ENCODE data around the gene CDC42SE2.

CDC42SE2 gene

DNA sequence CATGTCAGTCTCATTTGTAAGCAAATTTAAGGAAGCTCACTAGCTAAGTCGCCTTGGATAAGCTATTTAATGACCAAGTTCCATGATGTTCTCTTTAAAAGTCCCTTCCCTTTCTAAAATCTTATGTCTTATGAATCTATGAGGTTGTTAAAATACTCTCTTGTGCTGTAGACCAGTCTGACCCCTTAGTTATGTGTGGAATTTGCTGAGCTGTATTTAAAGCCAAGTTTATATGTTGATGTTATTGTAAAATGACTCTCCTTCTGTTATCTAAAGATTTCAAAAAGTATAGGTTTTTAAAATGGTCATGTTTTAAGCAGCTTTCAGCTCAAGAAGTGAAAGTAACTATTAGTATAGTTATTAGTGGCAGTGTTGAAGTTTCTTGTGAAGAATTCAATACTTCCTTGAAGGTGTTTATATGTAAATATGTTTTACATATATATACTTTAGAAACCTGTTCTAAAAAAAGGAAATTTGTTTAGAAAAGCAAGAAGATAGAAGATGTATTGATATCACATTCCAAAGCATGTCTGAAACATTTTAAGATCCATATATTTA, 92.2 kb downstream of the CDC42SE2 start:
- no peak for TF ChIP-seq CTCF (IDR thresholded peaks at IDR 0.05)
- H3K36me3 ChIP-seq (ENCODE audit: control insufficient read depth, insufficient read depth, low read length), result no peaks in the 10 kb centered on the region
- H3K27me3 ChIP-seq (ENCODE audit: control insufficient read depth, insufficient read depth, low read length), result no peaks in the 10 kb centered on the region
- no peak overlapping the region for H3K27ac ChIP-seq
- H2AFZ ChIP-seq, result no peak overlapping the region
- no peak overlapping the region for H3K9ac ChIP-seq
- H3K9me3 ChIP-seq (ENCODE audit: control insufficient read depth, low read length), result no peaks in the 10 kb centered on the region
- no peaks in the 10 kb centered on the region for H3K79me2 ChIP-seq
- H3K4me2 ChIP-seq (ENCODE audit: low read length), result peak overlapping the region; percentile 40
- peaks cover 3% of the 10 kb centered on the region for H3K4me1 ChIP-seq
- no peak overlapping the region for H3K4me3 ChIP-seq (ENCODE audit: low read depth, low read length)

DNA sequence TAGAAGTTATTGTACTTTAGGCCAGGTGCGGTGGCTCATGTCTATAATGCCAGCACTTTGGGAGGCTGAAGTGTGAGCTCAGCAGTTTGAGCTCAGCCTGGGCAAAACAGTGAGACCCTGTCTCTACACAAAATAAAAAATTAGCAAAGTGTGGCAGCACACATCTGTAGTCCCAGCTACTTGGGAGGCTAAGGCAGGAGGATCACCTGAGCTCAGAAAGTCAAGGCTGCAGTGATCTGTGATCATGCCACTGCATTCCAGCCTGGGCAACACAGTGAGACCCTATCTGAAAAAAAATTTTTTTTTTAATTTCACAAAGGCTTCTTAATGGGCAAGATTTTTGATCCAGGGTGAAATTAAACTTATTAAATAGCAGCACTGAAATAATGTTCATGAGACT, 92.8 kb downstream of the CDC42SE2 start:
- H3K4me3 ChIP-seq (ENCODE audit: low read depth, low read length), result no peak overlapping the region
- H3K27me3 ChIP-seq (ENCODE audit: control insufficient read depth, insufficient read depth, low read length), result no peaks in the 10 kb centered on the region
- no peak overlapping the region for H3K4me2 ChIP-seq (ENCODE audit: low read length)
- no peaks in the 10 kb centered on the region for H3K36me3 ChIP-seq (ENCODE audit: control insufficient read depth, insufficient read depth, low read length)
- peaks cover 3% of the 10 kb centered on the region for H3K79me2 ChIP-seq
- no peak overlapping the region for H2AFZ ChIP-seq
- no peaks in the 10 kb centered on the region for H3K9me3 ChIP-seq (ENCODE audit: control insufficient read depth, low read length)
- H3K27ac ChIP-seq, result no peak overlapping the region
- H3K4me1 ChIP-seq, result peaks cover 3% of the 10 kb centered on the region
- no peak overlapping the region for H3K9ac ChIP-seq
- no peak for TF ChIP-seq CTCF (IDR thresholded peaks at IDR 0.05)

- Histone ChIP-seq H2AFZ (no peak overlapping the region), H3K9me3 (ENCODE audit: control insufficient read depth, low read length) (no peaks in the 10 kb centered on the region), H3K36me3 (ENCODE audit: control insufficient read depth, insufficient read depth, low read length) (no peaks in the 10 kb centered on the region), H3K4me2 (ENCODE audit: low read length) (no peak overlapping the region), H3K27me3 (ENCODE audit: control insufficient read depth, insufficient read depth, low read length) (no peaks in the 10 kb centered on the region), H3K27ac (no peak overlapping the region), H3K4me3 (ENCODE audit: low read depth, low read length) (no peak overlapping the region), H3K4me1 (peaks cover 3% of the 10 kb centered on the region), H3K79me2 (peaks cover 3% of the 10 kb centered on the region), H3K9ac (no peak overlapping the region)
- TF ChIP-seq CTCF (IDR thresholded peaks at IDR 0.05), result no peak
These were observed 94.1 kb downstream of the CDC42SE2 start for GRCh38 chr5:131357739-131358561.

GRCh38 chr5:131361677-131362315, 97.9 kb downstream of the CDC42SE2 start:
- H3K4me3 ChIP-seq (ENCODE audit: low read depth, low read length), result no peak overlapping the region
- H3K27me3 ChIP-seq (ENCODE audit: control insufficient read depth, insufficient read depth, low read length), result no peaks in the 10 kb centered on the region
- no peaks in the 10 kb centered on the region for H3K4me1 ChIP-seq
- H2AFZ ChIP-seq, result no peak overlapping the region
- no peak overlapping the region for H3K27ac ChIP-seq
- H3K36me3 ChIP-seq (ENCODE audit: control insufficient read depth, insufficient read depth, low read length), result no peaks in the 10 kb centered on the region
- no peak for TF ChIP-seq CTCF (IDR thresholded peaks at IDR 0.05)
- no peak overlapping the region for H3K9ac ChIP-seq
- H3K9me3 ChIP-seq (ENCODE audit: control insufficient read depth, low read length), result no peaks in the 10 kb centered on the region
- H3K4me2 ChIP-seq (ENCODE audit: low read length), result no peak overlapping the region
- H3K79me2 ChIP-seq, result peaks cover 12% of the 10 kb centered on the region
